K562 treated with DMSO at 1 percent for 12 hours (cell line): ENCODE measurements around the gene ATG2A. TPM values are rescaled to one million over a fixed set of nuclear protein-coding genes. Genes with fewer than 3 reads are reported as not detected.

Experiments used
- total RNA-seq: library from RNA; unstranded; fragments of 300-600 nt; gene quantifications from 2 replicates; pipeline ENCODE4 v1.2.3, GENCODE V29; 2022; ENCODE audit not compliant: insufficient read depth

The ATG2A gene
- total RNA-seq, result 39.0 and 52.7 TPM in 2 replicates

GRCh38 chr11:64916775-64917662 lies at the start of gene ATG2A:
Gene ATG2A, minus strand, starts transcription at chr11:64917209. Its CDS starts 74 bp downstream, at chr11:64917135.

GRCh38 chr11:64935359-64936081 lies 18.5 kb upstream of the ATG2A start, which contains the start of gene GPHA2:
Gene GPHA2, minus strand, starts transcription at chr11:64935893. Its CDS starts 433 bp downstream, at chr11:64935460.

GRCh38 chr11:64923944-64924909 lies 7.2 kb upstream of the ATG2A start, which contains the start of gene PPP2R5B:
Gene PPP2R5B, plus strand, starts transcription at chr11:64924689. Its CDS starts 1,046 bp downstream, at chr11:64925735.

GRCh38 chr11:64878494-64879243 lies 38.3 kb downstream of the ATG2A start, which contains the start of gene EHD1:
Gene EHD1, minus strand, starts transcription at chr11:64878621. Its CDS starts 157 bp downstream, at chr11:64878464.

Other genes with a start within 250 kb of the ATG2A start
- 0.19 TPM in 1 of 2 replicates, not detected in the other for gene NRXN2, start 194.0 kb downstream of the ATG2A start, total RNA-seq
- 6.1 and 11.2 TPM in 2 replicates for gene RASGRP2, start 173.1 kb downstream of the ATG2A start, total RNA-seq
- gene PYGM, start 157.2 kb downstream of the ATG2A start, total RNA-seq, result 2.9 TPM in 2 replicates
- 54.3 and 129 TPM in 2 replicates for gene SF1, start 138.7 kb downstream of the ATG2A start, total RNA-seq
- 11.4 and 16.8 TPM in 2 replicates for gene MAP4K2, start 114.0 kb downstream of the ATG2A start, total RNA-seq
- gene MEN1, start 106.7 kb downstream of the ATG2A start, total RNA-seq, result 25.2 and 52.6 TPM in 2 replicates
- 9.7 and 10.2 TPM in 2 replicates for gene CDC42BPG, start 72.6 kb downstream of the ATG2A start, total RNA-seq
- gene EHD1, start 38.6 kb downstream of the ATG2A start, total RNA-seq, result 40.6 and 54.9 TPM in 2 replicates
- gene PPP2R5B, start 7.5 kb upstream of the ATG2A start, total RNA-seq, result 8.6 and 17.6 TPM in 2 replicates
- not detected in 2 replicates for gene GPHA2, start 18.7 kb upstream of the ATG2A start, total RNA-seq
- not detected in 2 replicates for gene MAJIN, start 54.9 kb upstream of the ATG2A start, total RNA-seq
- gene BATF2, start 79.8 kb upstream of the ATG2A start, total RNA-seq, result 5.1 and 7.1 TPM in 2 replicates
- 96.4 and 125 TPM in 2 replicates for gene ARL2, start 97.0 kb upstream of the ATG2A start, total RNA-seq
- 35.5 and 47.3 TPM in 2 replicates for gene SNX15, start 110.2 kb upstream of the ATG2A start, total RNA-seq
- gene SAC3D1, start 124.0 kb upstream of the ATG2A start, total RNA-seq, result 47.0 and 58.8 TPM in 2 replicates
- gene NAALADL1, start 141.3 kb upstream of the ATG2A start, total RNA-seq, result 0.42 and 0.60 TPM in 2 replicates
- gene CDCA5, start 166.8 kb upstream of the ATG2A start, total RNA-seq, result 75.1 and 95.6 TPM in 2 replicates
- 71.0 and 72.9 TPM in 2 replicates for gene ZFPL1, start 167.0 kb upstream of the ATG2A start, total RNA-seq
- 109 and 208 TPM in 2 replicates for gene VPS51, start 179.0 kb upstream of the ATG2A start, total RNA-seq
- gene TM7SF2, start 194.7 kb upstream of the ATG2A start, total RNA-seq, result 21.6 and 28.9 TPM in 2 replicates
- gene ZNHIT2, start 200.5 kb upstream of the ATG2A start, total RNA-seq, result 23.0 and 39.0 TPM in 2 replicates
- 1,026 and 1,686 TPM in 2 replicates for gene FAU, start 204.9 kb upstream of the ATG2A start, total RNA-seq
- gene MRPL49, start 205.1 kb upstream of the ATG2A start, total RNA-seq, result 68.8 and 87.9 TPM in 2 replicates
- 30.5 and 61.8 TPM in 2 replicates for gene SYVN1, start 217.3 kb upstream of the ATG2A start, total RNA-seq